Activated CD4-positive, alpha-beta T cell treated with anti-CD3 and anti-CD28 coated beads, Interleukin-2, amount 50 U/mL, for 1 hour (primary cell): Measurements from ENCODE around the gene ARSB.
"Not testable (repeated sequence)": the region's sequence is repeated elsewhere in the genome, so short reads cannot be mapped to it uniquely, and the experiment has no call there.

ENCODE experiments used
- DNase-seq: peaks from one replicate; pipeline ENCODE4 v3.0.0-alpha.2; 2020

ARSB gene

GRCh38 chr5:78929833-78930232 lies 55.3 kb downstream of the ARSB start:
- no peak for DNase-seq

DNA sequence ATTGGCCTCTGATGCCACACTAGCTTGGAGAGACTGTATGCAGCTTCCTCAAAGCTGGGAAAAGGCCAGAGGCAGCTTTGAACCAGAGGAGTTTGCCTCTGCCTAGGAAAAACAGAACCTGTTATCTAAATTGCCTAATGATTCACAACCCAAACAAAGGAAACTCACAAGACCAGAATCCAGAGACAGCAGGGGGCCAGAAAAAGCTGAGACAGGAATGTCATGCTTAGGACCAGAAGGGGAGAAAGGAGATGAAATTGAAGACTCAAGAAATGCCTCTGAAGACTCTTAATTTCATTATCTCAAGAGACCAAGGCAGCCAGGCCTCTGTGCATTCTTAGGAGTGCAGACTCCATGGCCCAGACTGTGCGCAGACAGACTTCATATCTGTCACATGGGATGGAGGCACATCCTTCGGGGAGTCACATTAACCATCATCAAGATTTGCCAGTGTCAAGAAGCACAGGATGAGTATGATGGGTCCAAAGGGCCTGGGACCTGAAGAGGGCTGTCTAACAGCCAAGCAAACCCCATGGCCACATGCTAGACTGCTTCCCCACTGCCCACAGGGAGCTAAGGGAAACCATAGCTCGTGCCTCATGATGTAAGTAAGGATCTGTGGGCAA lies 57.3 kb downstream of the ARSB start:
- DNase-seq: no peak

DNA sequence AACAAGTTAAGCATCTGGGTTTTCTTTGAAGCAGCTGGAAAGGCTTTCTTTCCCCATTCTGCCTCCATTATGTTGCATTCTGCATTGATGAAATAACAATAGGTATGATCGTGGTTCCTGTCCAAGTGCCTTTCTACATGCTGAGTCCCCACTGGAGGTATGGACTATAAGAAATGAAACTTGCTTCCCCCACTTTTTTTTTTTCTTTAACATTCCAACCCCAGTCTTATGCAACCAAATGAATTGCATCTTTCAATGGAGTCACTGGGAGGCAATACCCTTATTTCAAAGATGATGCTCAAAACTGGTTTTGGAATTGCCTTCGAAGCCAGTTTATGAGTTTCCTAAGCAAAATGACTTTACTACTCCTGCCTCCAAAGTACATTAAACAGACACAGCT lies 58.9 kb downstream of the ARSB start:
- no peak for DNase-seq

DNA sequence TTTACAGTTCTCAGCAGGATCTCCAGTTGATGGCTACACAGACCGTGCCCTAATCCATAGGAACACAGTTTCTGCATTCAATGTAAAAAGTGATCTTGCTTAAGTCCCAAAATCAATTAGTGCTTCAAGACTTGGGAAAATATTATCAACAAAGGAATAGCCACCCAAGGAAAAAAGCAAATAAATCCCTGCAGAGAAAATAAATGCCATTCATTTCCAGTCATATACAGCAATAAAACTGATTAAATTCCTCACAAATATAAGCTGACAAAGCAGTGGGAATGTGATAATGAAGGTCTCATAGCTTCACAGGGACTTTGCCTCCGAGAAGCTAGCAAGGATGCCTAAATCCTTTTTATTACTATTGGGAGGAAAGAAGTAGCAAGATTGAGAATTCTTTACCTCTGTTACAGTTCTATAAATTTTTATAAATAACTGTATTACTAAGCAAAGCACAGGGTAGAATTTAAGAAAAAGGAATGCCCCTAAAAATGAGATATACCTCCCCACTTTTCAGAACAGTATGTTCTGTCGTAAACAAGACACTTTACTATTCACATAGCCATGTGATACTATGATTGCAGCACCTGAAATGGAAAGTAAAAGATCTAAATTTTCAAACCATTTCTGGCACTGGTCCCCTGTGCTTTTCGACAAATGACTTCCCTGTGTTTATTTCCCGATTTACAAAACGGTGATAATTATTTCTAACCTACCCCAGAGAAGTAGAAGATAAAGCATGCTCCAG lies 59.8 kb downstream of the ARSB start:
- DNase-seq: no peak

- DNase-seq: no peak
These were observed 61.5 kb downstream of the ARSB start for GRCh38 chr5:78923622-78923970.

DNA sequence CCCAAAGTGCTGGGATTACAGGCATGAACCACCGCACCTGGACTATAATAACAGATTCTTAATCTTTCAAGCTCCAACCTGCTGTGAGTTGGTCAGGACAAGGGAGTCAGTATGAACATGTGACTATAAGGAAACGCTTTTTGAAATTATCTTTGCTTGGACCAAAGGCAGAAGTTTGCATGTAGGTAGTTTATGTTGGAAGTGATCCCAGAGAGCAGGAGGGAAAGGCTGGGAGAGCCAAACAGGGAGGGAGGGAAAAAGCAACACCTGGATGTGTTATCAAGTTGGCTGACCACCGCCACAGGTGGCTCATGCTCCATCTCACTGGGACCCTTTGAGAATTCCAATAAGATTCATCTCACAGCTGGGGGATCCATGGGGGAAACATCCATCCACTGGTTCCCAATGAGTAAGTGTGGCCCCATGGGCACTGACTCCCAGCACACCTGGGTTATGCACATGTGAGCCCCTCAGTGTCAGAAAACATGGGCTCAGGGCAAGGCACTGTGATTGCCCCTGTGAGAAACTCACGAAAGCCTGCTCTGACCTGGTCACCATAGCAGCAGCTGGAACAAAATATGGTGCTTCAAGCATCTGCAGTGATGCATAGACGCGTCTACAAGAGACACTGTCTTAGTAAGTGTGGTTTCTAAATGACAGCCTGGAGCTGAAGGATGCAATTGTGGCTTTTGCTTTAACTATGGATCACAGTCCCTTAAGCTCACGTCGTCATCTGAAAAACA lies 62.1 kb downstream of the ARSB start:
- DNase-seq: no peak

DNA sequence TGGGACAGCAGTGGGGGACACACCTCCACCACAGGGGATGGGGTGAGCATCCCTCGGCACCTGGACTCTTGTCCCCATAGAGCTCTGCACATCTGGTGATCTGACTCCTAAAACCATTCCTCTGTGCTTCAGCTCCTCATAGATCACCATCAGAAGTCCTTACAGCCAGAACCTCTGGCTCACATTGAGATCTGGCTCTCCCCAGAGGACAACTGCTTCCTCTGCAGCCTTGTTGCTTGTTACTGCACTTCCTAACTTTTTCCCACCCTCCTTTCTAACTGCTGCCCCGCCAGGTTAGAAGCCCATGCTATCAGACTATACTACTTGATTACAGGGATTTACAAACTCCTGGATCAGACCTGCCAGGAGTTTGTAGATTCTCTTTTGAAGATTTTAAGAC lies 64.5 kb downstream of the ARSB start:
- DNase-seq: no peak

DNA sequence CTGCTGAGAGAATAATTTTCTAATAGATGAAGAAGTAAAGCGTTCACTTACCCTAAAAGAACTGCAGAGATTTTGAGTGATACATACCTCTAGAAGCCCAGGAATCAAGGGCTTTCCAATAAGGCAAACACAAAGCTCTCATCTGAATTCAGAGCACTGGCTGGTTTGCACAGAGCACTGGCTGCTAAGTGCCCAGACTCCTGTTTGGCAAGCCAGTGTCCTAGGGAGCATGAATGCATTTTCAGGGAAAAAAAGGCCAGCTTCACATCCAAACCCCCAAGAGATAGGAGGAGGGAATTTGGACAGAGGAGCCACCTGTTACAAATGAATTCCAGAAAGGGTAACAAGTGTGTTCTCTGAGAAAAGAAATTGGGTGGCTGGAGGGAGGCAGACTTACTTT lies 65.3 kb downstream of the ARSB start:
- no peak for DNase-seq

DNA sequence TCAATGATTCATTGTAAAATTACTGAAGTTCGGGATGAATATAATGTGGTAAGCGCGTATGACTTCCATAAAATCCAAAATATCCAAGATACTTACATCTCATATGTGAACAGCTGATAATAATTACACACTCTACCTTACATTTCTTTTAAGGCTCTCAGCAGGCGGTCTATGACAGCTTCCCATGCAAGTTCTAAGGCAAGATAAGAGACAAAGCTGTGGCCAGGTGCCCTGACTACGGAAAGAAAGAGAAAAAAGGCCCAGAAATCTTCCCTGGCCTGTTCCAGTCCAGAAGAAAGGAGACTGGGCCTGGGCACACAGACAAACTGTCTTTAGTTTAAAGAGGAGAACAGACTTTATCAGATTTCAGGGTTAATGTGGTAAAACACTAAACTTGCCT lies 69.1 kb downstream of the ARSB start:
- no peak for DNase-seq

GRCh38 chr5:78915170-78915569 lies 69.9 kb downstream of the ARSB start:
- no peak for DNase-seq

GRCh38 chr5:78912811-78913210 lies 72.3 kb downstream of the ARSB start:
- DNase-seq: no peak

DNA sequence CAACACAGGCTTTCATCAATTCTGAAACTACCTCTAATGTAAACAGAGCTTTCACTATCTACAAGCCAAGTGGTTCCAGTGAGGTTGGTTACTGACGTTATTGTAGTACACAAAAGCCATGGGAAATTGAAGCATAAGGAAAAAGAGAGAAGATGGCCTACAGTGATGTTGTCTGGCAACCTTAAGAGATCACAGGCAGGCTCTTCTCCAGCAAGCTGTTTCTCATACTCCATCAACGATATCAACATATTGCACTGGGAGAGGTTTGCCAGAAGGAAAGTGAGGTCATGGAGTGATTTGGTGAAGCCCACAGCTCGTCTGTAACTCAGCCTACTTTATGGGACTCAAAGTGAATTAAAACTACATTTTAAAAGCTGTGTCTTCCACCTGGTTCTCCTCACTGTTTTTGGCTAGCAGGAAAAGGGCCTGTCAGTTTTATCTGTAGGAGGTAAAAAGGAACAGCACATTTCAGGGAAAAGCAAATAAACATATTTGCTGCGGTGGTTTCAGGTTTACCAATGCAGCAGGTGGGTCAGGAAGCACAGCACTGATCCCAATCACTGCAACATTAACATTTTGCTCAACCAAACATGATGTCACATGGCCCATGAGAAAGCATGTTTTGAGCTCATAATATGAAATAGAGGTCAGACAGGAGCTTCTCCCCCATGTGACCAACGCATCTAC lies 72.9 kb downstream of the ARSB start:
- no peak for DNase-seq

DNA sequence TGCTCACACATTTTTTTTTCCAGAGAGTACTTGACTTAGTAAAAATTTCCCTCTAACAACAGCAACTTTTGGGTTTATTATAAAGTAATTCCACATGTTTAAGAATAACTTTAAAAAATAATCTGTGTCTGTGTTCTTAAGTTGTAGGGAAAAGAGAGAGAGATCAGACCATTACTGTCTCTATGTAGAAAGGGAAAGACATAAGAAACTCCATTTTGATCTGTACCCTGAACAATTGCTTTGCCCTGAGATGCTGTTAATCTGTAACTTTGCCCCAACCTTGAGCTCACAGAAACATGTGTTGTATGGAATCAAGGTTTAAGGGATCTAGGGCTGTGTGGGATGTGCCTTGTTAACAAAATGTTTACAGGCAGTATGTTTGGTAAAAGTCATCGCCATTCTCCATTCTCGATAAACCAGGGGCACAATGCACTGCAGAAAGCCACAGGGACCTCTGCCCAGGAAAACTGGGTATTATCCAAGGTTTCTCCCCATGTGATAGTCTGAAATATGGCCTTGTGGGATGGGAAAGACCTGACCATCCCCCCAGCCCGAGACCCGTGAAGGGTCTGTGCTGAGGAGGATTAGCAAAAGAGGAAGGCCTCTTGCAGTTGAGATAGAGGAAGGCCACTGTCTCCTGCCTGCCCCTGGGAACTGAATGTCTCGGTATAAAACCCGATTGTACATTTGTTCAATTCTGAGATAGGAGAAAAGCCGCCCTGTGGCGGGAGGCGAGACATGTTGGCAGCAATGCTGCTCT lies 75.7 kb downstream of the ARSB start:
- not testable (repeated sequence) for DNase-seq

DNA sequence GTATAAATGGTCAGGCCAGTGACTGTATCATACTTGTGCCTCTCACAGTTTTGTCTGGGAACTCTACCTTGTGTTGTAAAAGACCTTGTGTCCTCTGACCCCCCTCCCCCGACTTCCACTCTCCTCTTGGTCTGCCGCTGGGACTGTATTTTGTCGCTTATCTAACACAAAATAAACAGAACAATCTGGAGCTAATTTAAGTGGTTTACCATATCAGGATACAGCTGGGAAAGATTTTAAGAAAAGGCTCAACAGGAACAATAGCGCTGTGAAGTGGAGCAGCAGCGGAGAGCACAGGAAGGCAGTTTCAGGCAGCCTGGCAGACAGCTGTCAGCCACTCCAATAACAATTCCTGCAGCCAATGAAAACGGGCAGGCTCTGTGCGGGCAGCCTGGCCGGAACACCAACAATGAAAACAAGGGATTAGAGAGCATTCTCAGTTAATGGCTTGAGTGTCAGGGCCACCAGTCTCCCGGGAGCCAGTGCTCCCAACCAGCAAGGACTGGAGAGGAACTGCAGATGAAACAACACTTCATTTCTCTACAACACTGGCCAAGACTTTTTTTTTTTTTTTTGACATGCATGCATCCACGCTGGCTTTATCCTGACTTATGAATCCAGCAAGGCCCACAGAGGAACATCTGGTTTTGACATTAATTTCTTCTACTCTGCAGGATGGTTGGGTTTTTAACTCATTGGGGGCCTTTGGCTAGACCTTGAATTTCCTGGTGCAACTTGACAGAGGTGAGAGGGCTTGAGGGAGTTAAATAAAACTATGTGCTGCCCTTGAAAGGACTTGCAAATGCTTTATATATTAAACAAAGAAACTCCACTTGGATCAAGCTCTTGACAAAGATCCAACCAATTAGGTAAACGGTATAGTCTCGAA lies 76.7 kb downstream of the ARSB start:
- DNase-seq: no peak

DNA sequence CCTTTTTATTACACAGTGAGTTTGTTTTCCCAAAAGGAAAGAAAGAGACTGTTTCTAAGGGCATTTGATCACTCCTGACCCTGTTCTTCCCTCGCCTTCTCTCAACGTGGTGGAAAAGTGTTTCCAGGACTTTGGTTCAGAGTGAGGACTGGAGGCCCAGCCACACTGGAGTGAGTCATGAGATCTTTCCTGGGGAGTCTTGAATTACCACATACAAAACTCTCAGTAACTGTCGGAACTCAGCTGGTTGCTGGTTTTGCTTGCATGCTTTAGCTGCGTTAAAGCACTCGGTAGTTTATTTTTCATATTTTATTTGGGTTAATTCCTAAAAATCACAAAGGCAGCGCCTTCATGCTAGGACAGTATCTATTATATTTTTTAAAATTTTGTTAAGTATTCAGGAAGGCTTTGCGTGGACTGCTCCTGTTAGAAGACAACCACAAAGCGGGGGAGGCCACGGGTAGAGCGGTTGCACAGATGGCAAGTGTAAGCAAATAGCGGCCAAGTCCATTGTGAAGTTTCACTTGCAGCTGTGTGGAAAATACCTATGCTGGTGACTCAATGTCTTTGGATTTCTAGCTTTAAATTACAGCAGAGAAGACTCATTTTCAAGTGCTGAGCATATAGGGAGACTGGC lies 77.7 kb downstream of the ARSB start:
- no peak for DNase-seq

DNA sequence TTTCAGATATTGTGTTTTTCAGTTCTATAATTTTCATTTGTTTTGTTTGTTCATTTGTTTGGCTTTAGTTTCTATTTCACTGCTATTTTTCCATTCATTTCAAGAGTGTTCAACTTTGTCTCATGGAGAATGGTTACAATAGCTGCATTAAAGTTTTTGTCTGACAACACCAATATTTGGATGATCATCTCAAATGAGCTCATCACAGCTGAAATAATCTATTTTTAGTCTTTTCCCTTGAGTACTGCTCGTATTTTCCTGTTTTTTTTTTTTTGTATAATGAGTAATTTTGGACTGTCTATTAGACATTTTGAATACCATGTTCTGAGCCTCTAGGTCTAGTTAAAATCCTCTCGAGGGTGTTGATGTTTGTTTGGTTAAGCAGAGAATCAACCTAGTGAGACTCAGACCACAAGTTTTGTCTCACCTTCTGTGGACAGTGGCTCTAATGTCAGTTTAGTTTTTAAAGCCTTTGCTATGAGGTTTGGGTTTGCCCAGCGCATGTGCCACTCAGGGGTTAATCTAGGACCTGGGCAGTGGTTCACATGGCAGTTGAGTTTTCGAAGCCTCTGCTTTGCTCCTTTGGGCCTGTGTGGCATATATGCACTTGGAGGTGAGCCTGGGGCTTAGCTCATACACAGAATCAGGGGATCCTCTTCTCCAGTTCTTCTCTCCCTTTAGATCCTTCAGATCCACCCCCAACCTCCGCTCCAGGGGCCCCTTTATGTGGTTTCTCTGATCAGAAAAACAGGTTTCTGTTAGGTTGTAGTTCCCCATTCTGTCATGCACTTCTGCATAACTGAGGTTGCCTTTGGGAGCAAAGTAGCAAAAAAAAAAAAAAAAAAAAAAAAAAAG lies 79.8 kb downstream of the ARSB start:
- no peak for DNase-seq

DNA sequence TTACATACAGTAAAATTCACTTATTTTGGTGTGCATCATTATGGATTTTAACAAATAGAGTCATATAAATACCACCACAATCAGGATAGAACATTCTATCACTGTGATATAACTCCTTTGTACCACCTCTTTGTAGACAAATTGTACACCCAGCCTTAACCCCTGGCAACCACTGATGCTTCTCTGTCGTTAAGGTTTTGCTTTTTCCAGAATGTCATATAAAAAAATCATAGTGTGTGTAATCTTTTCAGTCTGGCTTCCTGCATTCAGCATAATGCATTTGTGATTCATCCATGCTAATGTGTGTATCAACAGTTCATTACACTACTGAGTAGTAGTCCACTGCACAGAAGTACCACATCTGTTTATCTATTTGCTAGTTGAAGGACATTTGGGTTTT lies 81.2 kb downstream of the ARSB start:
- DNase-seq: no peak

GRCh38 chr5:78903353-78903752 lies 81.8 kb downstream of the ARSB start:
- DNase-seq: no peak

DNA sequence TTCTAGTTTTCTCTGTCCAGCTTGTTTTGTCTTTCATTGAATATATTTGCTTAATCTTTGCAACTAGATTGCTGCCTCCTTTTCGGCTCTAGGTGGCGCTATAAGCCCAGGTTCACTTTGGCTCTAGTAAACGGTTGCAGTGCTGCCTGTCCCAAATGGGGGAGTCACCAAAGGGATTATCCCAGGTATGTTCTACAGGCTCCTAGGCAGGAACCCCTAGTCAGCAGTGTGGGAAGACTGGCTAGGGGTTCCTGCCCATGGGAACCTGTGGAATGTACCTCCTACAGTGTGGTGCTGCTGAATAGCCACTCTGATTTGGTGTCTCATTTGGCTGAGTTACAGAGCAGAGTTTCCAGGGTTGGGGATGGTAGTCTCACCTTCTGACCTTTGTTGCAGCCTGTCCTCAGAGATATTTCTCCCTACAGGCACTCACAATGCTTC lies 85.2 kb downstream of the ARSB start:
- DNase-seq: no peak

GRCh38 chr5:78896132-78896531 lies 89.0 kb downstream of the ARSB start:
- no peak for DNase-seq
